ENCODE data around the gene WDR4.

Gene WDR4

DNA sequence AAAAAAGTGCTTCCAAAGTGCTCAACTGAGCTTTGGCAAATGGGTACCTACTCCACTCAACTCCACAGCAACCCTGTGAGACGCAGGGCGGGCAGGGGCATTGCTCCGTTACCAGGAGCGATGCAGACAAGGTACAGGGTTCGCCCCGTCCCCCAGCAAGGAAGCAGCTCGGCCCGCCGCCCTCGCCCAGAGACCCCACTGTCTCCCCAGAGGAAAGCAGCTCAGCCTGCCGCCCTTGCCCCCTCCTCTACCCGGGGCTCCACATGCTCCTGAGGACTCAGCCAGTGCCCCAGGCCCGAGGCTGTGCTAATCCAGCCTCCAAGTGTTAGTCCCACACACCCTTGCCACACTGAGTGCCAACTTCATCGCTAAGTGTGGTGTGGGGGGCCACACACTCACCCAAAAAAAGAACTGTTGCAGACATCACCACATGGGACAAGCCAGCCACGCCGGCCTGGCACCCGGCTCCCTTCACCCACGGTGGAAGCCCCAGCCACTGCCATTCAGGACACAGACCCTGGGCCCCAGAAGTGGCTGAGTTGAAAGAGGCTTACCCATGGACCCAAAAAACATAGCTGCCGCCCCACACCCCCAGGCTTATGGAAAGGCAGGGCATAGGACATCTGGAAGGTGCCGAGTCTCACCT lies 26.3 kb downstream of the WDR4 start:
- no peak overlapping the region for H3K18ac ChIP-seq (ENCODE audit: low read length)
- H4K91ac ChIP-seq (ENCODE audit: low read depth, low read length) = no peak overlapping the region
- no peak overlapping the region for H3K14ac ChIP-seq (ENCODE audit: low read length)
- H3K27ac ChIP-seq (ENCODE audit: low read depth, low read length) = no peak overlapping the region
- H2AFZ ChIP-seq (ENCODE audit: insufficient read depth, low read length, poor library complexity) = no peak overlapping the region
- H2BK120ac ChIP-seq (ENCODE audit: insufficient read depth, low read length, poor library complexity) = no peak overlapping the region
- H3K23ac ChIP-seq (ENCODE audit: low read length) = no peak overlapping the region
- DNase-seq = no peak
- H3K9ac ChIP-seq (ENCODE audit: low read length) = no peak overlapping the region
- no peak overlapping the region for H3K4ac ChIP-seq (ENCODE audit: low read depth, low read length)
- no peak overlapping the region for H2BK5ac ChIP-seq (ENCODE audit: low read depth, low read length, poor library complexity)
- H2BK12ac ChIP-seq (ENCODE audit: low read length) = no peak overlapping the region
- H3K4me1 ChIP-seq (ENCODE audit: control insufficient read depth in 1 of 2, insufficient read depth in 2 of 2, low read length in 2 of 2) = no peaks in the 10 kb centered on the region
- H4K8ac ChIP-seq (ENCODE audit: low read depth, low read length) = no peak overlapping the region
- no peaks in the 10 kb centered on the region for H3K79me2 ChIP-seq (ENCODE audit: control insufficient read depth, insufficient read depth, low read length, poor library complexity)
- H3K9me3 ChIP-seq (ENCODE audit: insufficient read depth, low read depth, low read length) = peaks cover 2% of the 10 kb centered on the region
- no peak overlapping the region for H2AK5ac ChIP-seq (ENCODE audit: low read length)
- no peaks in the 10 kb centered on the region for H3K27me3 ChIP-seq (ENCODE audit: insufficient read depth, low read length)
- no peak overlapping the region for H4K12ac ChIP-seq (ENCODE audit: low read depth, low read length)
- H3K36me3 ChIP-seq (ENCODE audit: control insufficient read depth in 1 of 2, insufficient read depth in 2 of 2, low read length in 2 of 2) = peaks cover 85 to 88% of the 10 kb centered on the region in 2 experiments
- H3K79me1 ChIP-seq (ENCODE audit: low read length) = no peaks in the 10 kb centered on the region
- H3K4me3 ChIP-seq (ENCODE audit: low read depth, low read length) = no peak overlapping the region
- no CpG with 5 or more reads among the region's 20 CpGs for WGBS (ENCODE audit: extremely low coverage, insufficient coverage, insufficient read length)
- H3K4me2 ChIP-seq (ENCODE audit: low read length) = no peak overlapping the region

DNA sequence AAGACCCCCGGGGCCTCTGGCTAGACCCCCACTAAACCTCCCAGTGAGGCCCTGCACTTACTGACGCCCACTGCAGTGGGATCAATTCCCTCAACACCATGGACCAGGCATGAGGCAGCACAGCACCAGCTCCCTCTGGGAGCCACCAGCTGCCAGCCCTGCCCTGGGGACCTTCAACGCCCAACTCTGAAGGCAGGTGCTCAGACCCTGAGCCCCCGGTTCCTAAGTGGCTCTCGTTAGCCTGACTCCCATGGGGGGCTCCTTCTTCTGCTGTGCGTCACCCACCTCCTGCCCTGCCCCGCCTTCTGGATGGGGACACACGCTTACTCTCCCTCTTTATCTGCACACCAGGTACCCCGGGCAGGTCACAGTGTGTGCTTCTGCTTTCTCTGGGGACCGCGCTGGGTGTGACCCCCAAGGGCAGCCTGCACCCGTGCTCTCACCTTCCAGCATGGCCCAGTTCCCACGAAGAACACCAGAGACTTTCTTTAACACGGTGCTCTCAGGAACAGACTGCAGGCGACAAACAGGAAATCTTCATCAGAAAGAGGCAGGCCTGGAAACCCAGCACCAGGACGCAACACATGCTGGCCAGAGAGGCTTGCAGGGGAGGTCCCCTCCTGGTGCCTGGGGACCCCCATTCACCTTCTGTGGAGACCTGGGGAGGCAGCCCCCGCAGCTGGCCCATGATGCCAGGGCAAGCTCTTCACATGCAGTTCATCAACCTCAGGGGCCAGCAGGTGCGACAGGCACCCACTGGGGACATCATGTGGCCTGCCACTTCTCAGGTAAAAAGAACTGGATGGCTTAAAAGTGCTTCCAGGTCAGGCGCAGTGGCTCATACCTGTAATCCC lies 27.3 kb downstream of the WDR4 start:
- Histone ChIP-seq H3K27me3 (ENCODE audit: insufficient read depth, low read length) (no peaks in the 10 kb centered on the region), H3K4me1 (ENCODE audit: control insufficient read depth in 1 of 2, insufficient read depth in 2 of 2, low read length in 2 of 2) (no peaks in the 10 kb centered on the region), H3K23ac (ENCODE audit: low read length) (no peak overlapping the region), H3K79me1 (ENCODE audit: low read length) (no peaks in the 10 kb centered on the region), H4K8ac (ENCODE audit: low read depth, low read length) (no peak overlapping the region), H2BK12ac (ENCODE audit: low read length) (no peak overlapping the region), H3K4me2 (ENCODE audit: low read length) (no peak overlapping the region), H4K12ac (ENCODE audit: low read depth, low read length) (no peak overlapping the region), H3K9me3 (ENCODE audit: insufficient read depth, low read depth, low read length) (peaks cover 2% of the 10 kb centered on the region), H3K4ac (ENCODE audit: low read depth, low read length) (no peak overlapping the region), H3K4me3 (ENCODE audit: low read depth, low read length) (no peak overlapping the region), H3K9ac (ENCODE audit: low read length) (no peak overlapping the region), H3K18ac (ENCODE audit: low read length) (no peak overlapping the region), H3K14ac (ENCODE audit: low read length) (no peak overlapping the region), H2AFZ (ENCODE audit: insufficient read depth, low read length, poor library complexity) (no peak overlapping the region), H2BK5ac (ENCODE audit: low read depth, low read length, poor library complexity) (no peak overlapping the region), H3K36me3 (ENCODE audit: control insufficient read depth in 1 of 2, insufficient read depth in 2 of 2, low read length in 2 of 2) (peaks cover 86 to 91% of the 10 kb centered on the region in 2 experiments), H4K91ac (ENCODE audit: low read depth, low read length) (no peak overlapping the region), H2BK120ac (ENCODE audit: insufficient read depth, low read length, poor library complexity) (no peak overlapping the region), H3K79me2 (ENCODE audit: control insufficient read depth, insufficient read depth, low read length, poor library complexity) (no peaks in the 10 kb centered on the region), H2AK5ac (ENCODE audit: low read length) (no peak overlapping the region), H3K27ac (ENCODE audit: low read depth, low read length) (no peak overlapping the region)
- DNase-seq = no peak
- WGBS (ENCODE audit: extremely low coverage, insufficient coverage, insufficient read length) = no CpG with 5 or more reads among the region's 19 CpGs

DNA sequence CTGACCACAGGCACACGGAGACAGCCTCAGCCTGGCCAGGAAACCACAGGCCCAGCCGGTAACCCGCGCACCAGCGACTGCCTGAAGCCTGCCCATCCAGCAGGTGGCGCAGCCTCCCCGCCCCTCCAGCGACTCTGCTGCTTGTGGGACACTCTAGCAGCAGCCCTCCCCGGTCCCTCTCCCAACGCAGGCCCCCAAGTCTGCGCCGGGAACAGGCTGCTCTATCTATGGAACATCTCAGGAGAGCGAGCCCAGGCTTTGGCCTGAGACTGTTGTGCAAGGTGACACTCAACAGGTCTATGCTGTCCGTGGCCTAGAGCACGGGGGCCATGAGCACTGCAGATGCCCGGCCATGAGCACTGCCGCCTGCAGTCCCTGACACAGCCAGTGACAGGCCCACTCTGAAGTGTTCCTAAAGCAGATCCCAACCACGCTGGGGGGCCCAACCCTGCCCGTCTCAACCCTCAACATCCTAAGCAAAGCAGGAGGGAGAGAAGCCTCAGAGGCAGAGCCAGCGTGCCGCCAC lies 28.4 kb downstream of the WDR4 start:
- Histone ChIP-seq H3K4ac (ENCODE audit: low read depth, low read length) (no peak overlapping the region), H2BK12ac (ENCODE audit: low read length) (no peak overlapping the region), H3K9ac (ENCODE audit: low read length) (no peak overlapping the region), H2BK120ac (ENCODE audit: insufficient read depth, low read length, poor library complexity) (no peak overlapping the region), H2AK5ac (ENCODE audit: low read length) (no peak overlapping the region), H2AFZ (ENCODE audit: insufficient read depth, low read length, poor library complexity) (no peak overlapping the region), H3K4me3 (ENCODE audit: low read depth, low read length) (no peak overlapping the region), H3K27me3 (ENCODE audit: insufficient read depth, low read length) (no peaks in the 10 kb centered on the region), H3K18ac (ENCODE audit: low read length) (no peak overlapping the region), H2BK5ac (ENCODE audit: low read depth, low read length, poor library complexity) (no peak overlapping the region), H3K36me3 (ENCODE audit: control insufficient read depth in 1 of 2, insufficient read depth in 2 of 2, low read length in 2 of 2) (peaks cover 81 to 88% of the 10 kb centered on the region in 2 experiments), H4K12ac (ENCODE audit: low read depth, low read length) (no peak overlapping the region), H3K23ac (ENCODE audit: low read length) (no peak overlapping the region), H3K79me1 (ENCODE audit: low read length) (no peaks in the 10 kb centered on the region), H3K79me2 (ENCODE audit: control insufficient read depth, insufficient read depth, low read length, poor library complexity) (no peaks in the 10 kb centered on the region), H3K4me2 (ENCODE audit: low read length) (no peak overlapping the region), H4K8ac (ENCODE audit: low read depth, low read length) (no peak overlapping the region), H3K27ac (ENCODE audit: low read depth, low read length) (no peak overlapping the region), H3K14ac (ENCODE audit: low read length) (no peak overlapping the region), H3K4me1 (ENCODE audit: control insufficient read depth in 1 of 2, insufficient read depth in 2 of 2, low read length in 2 of 2) (no peaks in the 10 kb centered on the region), H4K91ac (ENCODE audit: low read depth, low read length) (no peak overlapping the region), H3K9me3 (ENCODE audit: insufficient read depth, low read depth, low read length) (peaks cover 2% of the 10 kb centered on the region)
- WGBS (ENCODE audit: extremely low coverage, insufficient coverage, insufficient read length) = no CpG with 5 or more reads among the region's 21 CpGs
- DNase-seq = peak; percentile 27 to 45

DNA sequence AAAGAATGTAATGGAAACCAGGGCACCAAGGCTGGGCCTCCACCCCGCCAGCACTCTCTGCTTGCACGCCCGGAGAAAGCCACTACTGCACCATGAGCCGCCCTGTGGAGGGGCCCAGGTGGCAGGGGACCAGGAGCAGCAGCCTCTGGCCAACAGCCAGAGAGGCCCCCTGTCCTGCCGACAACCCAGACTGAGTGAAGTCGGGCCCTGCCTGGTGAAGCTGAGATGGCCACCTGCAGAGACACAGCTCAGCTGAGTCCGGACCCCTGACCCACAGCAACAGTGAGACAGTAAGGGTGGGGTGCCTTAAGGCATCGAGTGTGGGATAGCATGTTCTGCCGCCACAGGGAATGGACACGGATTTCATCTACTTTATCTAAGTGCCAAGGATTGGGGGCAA lies 28.9 kb downstream of the WDR4 start:
- Histone ChIP-seq H3K18ac (ENCODE audit: low read length) (no peak overlapping the region), H3K27me3 (ENCODE audit: insufficient read depth, low read length) (no peaks in the 10 kb centered on the region), H2BK120ac (ENCODE audit: insufficient read depth, low read length, poor library complexity) (no peak overlapping the region), H4K91ac (ENCODE audit: low read depth, low read length) (no peak overlapping the region), H2AFZ (ENCODE audit: insufficient read depth, low read length, poor library complexity) (no peak overlapping the region), H3K27ac (ENCODE audit: low read depth, low read length) (no peak overlapping the region), H4K12ac (ENCODE audit: low read depth, low read length) (no peak overlapping the region), H3K4me1 (ENCODE audit: control insufficient read depth in 1 of 2, insufficient read depth in 2 of 2, low read length in 2 of 2) (no peaks in the 10 kb centered on the region), H3K4me2 (ENCODE audit: low read length) (no peak overlapping the region), H3K79me2 (ENCODE audit: control insufficient read depth, insufficient read depth, low read length, poor library complexity) (no peaks in the 10 kb centered on the region), H3K9me3 (ENCODE audit: insufficient read depth, low read depth, low read length) (peaks cover 2% of the 10 kb centered on the region), H4K8ac (ENCODE audit: low read depth, low read length) (no peak overlapping the region), H2BK12ac (ENCODE audit: low read length) (no peak overlapping the region), H3K79me1 (ENCODE audit: low read length) (no peaks in the 10 kb centered on the region), H3K4ac (ENCODE audit: low read depth, low read length) (no peak overlapping the region), H2BK5ac (ENCODE audit: low read depth, low read length, poor library complexity) (no peak overlapping the region), H3K14ac (ENCODE audit: low read length) (no peak overlapping the region), H3K36me3 (ENCODE audit: control insufficient read depth in 1 of 2, insufficient read depth in 2 of 2, low read length in 2 of 2) (peaks cover 80 to 88% of the 10 kb centered on the region in 2 experiments), H3K23ac (ENCODE audit: low read length) (no peak overlapping the region), H3K4me3 (ENCODE audit: low read depth, low read length) (no peak overlapping the region), H3K9ac (ENCODE audit: low read length) (no peak overlapping the region), H2AK5ac (ENCODE audit: low read length) (no peak overlapping the region)
- WGBS (ENCODE audit: extremely low coverage, insufficient coverage, insufficient read length) = no CpG with 5 or more reads among the region's 10 CpGs
- no peak for DNase-seq

Measured in trophoblast cell (in vitro differentiated cells and primary cell).